Fibroblast of upper back skin (primary cell): ENCODE measurements around the gene PRR15.
"Not testable (repeated sequence)": the region's sequence is repeated elsewhere in the genome, so short reads cannot be mapped to it uniquely, and the experiment has no call there.

ENCODE experiments used
- DNase-seq: peaks from one replicate; pipeline ENCODE4 v3.0.0-alpha.2; 2013

The PRR15 gene

GRCh38 chr7:29563590-29564495, at the start of gene PRR15:
Gene PRR15, plus strand, starts transcription at chr7:29563835. Its CDS starts 2,495 bp downstream, at chr7:29566330.
- DNase-seq = no peak

GRCh38 chr7:29516491-29516890, 47.1 kb upstream of the PRR15 start:
- DNase-seq = no peak

- DNase-seq = peak; percentile 15
Observed at GRCh38 chr7:29518616-29519015, 45.0 kb upstream of the PRR15 start.

GRCh38 chr7:29523728-29524127, 39.9 kb upstream of the PRR15 start:
- DNase-seq = no peak

GRCh38 chr7:29527505-29528108, 36.0 kb upstream of the PRR15 start:
- DNase-seq = no peak

GRCh38 chr7:29528526-29528925, 35.1 kb upstream of the PRR15 start:
- not testable (repeated sequence) for DNase-seq

- DNase-seq = no peak
Observed at GRCh38 chr7:29538389-29538788, 25.2 kb upstream of the PRR15 start.

- DNase-seq = no peak
Observed at GRCh38 chr7:29539471-29539870, 24.2 kb upstream of the PRR15 start.

- no peak for DNase-seq
Observed at GRCh38 chr7:29547421-29547820, 16.2 kb upstream of the PRR15 start.

- no peak for DNase-seq
Observed at GRCh38 chr7:29548823-29549222, 14.8 kb upstream of the PRR15 start.

GRCh38 chr7:29552392-29552791, 11.2 kb upstream of the PRR15 start:
- DNase-seq = no peak

GRCh38 chr7:29555061-29555460, 8.6 kb upstream of the PRR15 start:
- no peak for DNase-seq

- no peak for DNase-seq
Observed at GRCh38 chr7:29556405-29557195, 7.0 kb upstream of the PRR15 start.

- DNase-seq = peak; percentile 28
Observed at GRCh38 chr7:29557954-29558353, 5.7 kb upstream of the PRR15 start.

GRCh38 chr7:29561271-29561670, 2.4 kb upstream of the PRR15 start:
- no peak for DNase-seq

- no peak for DNase-seq
Observed at GRCh38 chr7:29562307-29562706, 1.3 kb upstream of the PRR15 start.

- DNase-seq = peak; percentile 48
Observed at GRCh38 chr7:29564496-29565223, 1.0 kb downstream of the PRR15 start.

GRCh38 chr7:29565224-29565630, 1.6 kb downstream of the PRR15 start:
- peak; percentile 22 for DNase-seq

GRCh38 chr7:29565634-29565981, 2.0 kb downstream of the PRR15 start:
- no peak for DNase-seq

- DNase-seq = no peak
Observed at GRCh38 chr7:29565982-29566746, 2.5 kb downstream of the PRR15 start.

GRCh38 chr7:29567174-29567573, 3.5 kb downstream of the PRR15 start:
- no peak for DNase-seq

- DNase-seq = no peak
Observed at GRCh38 chr7:29569648-29570047, 6.0 kb downstream of the PRR15 start.
